HG03442 (cell line): ENCODE data around the gene AGRN.
"Not testable (repeated sequence)": the region's sequence is repeated elsewhere in the genome, so short reads cannot be mapped to it uniquely, and the experiment has no call there.

Experiments
- ATAC-seq: cut with Tn5 transposase; IDR thresholded peaks from one replicate; pipeline ENCODE4 v1.9.1; 2021; ENCODE audit warnings: mild to moderate bottlenecking, moderate library complexity; ENCODE audit not compliant: unreplicated experiment

Gene AGRN

GRCh38 chr1:1075148-1075935, 55.4 kb downstream of the AGRN start:
- ATAC-seq = no peak

GRCh38 chr1:1077396-1077795, 57.5 kb downstream of the AGRN start:
- ATAC-seq = not testable (repeated sequence)

- no peak for ATAC-seq
These were observed 59.6 kb downstream of the AGRN start for GRCh38 chr1:1079408-1080121.

- no peak for ATAC-seq
These were observed 60.3 kb downstream of the AGRN start for GRCh38 chr1:1080122-1080757.

GRCh38 chr1:1080951-1081310, 61.0 kb downstream of the AGRN start:
- ATAC-seq = no peak

GRCh38 chr1:1081311-1082238, 61.7 kb downstream of the AGRN start:
- ATAC-seq = no peak

GRCh38 chr1:1082239-1082775, 62.4 kb downstream of the AGRN start:
- ATAC-seq = no peak

- no peak for ATAC-seq
These were observed 63.0 kb downstream of the AGRN start for GRCh38 chr1:1082776-1083415.

GRCh38 chr1:1083416-1084371, 63.8 kb downstream of the AGRN start:
- ATAC-seq = no peak

- ATAC-seq = no peak
These were observed 64.7 kb downstream of the AGRN start for GRCh38 chr1:1084372-1085170.

- ATAC-seq = no peak
These were observed 65.4 kb downstream of the AGRN start for GRCh38 chr1:1085171-1085841.

- no peak for ATAC-seq
These were observed 66.3 kb downstream of the AGRN start for GRCh38 chr1:1085911-1086841.

- no peak for ATAC-seq
These were observed 67.0 kb downstream of the AGRN start for GRCh38 chr1:1086911-1087341.

- no peak for ATAC-seq
These were observed 67.6 kb downstream of the AGRN start for GRCh38 chr1:1087351-1088028.

- no peak for ATAC-seq
These were observed 68.3 kb downstream of the AGRN start for GRCh38 chr1:1088029-1088800.
